Keratinocyte (primary cell): ENCODE measurements around the gene PTPRR.

ENCODE experiments used
- EZH2 ChIP-seq: IDR thresholded peaks from one replicate; pipeline ENCODE4 v1.6.1; 2012; ENCODE audit warnings: inconsistent platforms, mild to moderate bottlenecking, low read length, moderate library complexity
- TF ChIP-seq, protein P1 (sequence below), 3 experiments: IDR thresholded peaks in 1 of 3; conservative IDR thresholded peaks in 1 of 3; optimal IDR thresholded peaks in 1 of 3; 2 replicates in 2 of 3; 3 replicates in 1 of 3; pipeline versions ENCODE3 to v1.5.1; 2011; ENCODE audit warnings: low read length in 3 of 3, mild to moderate bottlenecking in 3 of 3, moderate library complexity in 2 of 3, control low read depth in 1 of 3, inconsistent platforms in 1 of 3; ENCODE audit not compliant: insufficient read depth in 2 of 3; ENCODE audit errors: extremely low read depth in 1 of 3

DNA sequence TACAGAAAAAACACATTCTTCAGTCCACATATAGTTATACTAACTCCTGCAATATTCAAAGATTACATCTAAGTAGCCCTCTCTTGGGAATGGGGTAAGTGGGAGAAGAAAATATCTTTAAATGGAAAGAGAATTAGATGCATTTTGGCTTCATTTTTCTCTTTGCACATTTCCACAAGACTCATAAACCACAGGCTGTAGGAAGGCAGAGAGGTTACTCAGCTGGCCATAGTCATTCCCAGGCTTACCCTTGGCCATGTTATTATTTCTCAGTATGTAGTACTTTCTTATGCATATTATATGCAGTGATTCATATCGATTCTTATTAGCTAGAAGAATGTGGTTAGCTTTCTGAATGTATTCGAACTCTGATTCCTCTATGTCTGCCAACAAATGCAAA, 92.2 kb downstream of the PTPRR start:
- TF ChIP-seq, protein P1, sequence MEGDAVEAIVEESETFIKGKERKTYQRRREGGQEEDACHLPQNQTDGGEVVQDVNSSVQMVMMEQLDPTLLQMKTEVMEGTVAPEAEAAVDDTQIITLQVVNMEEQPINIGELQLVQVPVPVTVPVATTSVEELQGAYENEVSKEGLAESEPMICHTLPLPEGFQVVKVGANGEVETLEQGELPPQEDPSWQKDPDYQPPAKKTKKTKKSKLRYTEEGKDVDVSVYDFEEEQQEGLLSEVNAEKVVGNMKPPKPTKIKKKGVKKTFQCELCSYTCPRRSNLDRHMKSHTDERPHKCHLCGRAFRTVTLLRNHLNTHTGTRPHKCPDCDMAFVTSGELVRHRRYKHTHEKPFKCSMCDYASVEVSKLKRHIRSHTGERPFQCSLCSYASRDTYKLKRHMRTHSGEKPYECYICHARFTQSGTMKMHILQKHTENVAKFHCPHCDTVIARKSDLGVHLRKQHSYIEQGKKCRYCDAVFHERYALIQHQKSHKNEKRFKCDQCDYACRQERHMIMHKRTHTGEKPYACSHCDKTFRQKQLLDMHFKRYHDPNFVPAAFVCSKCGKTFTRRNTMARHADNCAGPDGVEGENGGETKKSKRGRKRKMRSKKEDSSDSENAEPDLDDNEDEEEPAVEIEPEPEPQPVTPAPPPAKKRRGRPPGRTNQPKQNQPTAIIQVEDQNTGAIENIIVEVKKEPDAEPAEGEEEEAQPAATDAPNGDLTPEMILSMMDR (optimal IDR thresholded peaks at IDR 0.05 in 1 of 3, IDR thresholded peaks at IDR 0.05 in 1 of 3, conservative IDR thresholded peaks at IDR 0.05 in 1 of 3; ENCODE audit: extremely low read depth in 1 of 3, insufficient read depth in 2 of 3, low read length in 3 of 3): no peak
- TF ChIP-seq EZH2: no peak
